Effector memory CD8-positive, alpha-beta T cell (primary cell): ENCODE results near the gene SARDH.

Experiments used
- ATAC-seq: fragments of 150-1000 bp; cut with Tn5 transposase; replicated peaks from 2 replicates; pipeline ENCODE4 v1.10.0; 2021; ENCODE audit warnings: mild to moderate bottlenecking, moderate library complexity
- DNase-seq, 3 experiments: peaks; one replicate each; pipeline ENCODE4 v3.0.0; 2021
- H3K27ac Mint-ChIP-seq, 2 donors: one replicate each; pipeline ENCODE4 v1.8.0; 2022; ENCODE audit warnings: mild to moderate bottlenecking in 2 of 2, mixed read lengths in 2 of 2, moderate library complexity in 2 of 2
- H3K27me3 Mint-ChIP-seq, 2 donors: one replicate each; pipeline ENCODE4 v1.8.0; 2022; ENCODE audit warnings: mixed read lengths in 2 of 2
- H3K36me3 Mint-ChIP-seq: one replicate; pipeline ENCODE4 v1.8.0; 2022; ENCODE audit warnings: mild to moderate bottlenecking, moderate library complexity, mixed read lengths; ENCODE audit not compliant: insufficient read depth
- H3K4me1 Mint-ChIP-seq, 2 donors: one replicate each; pipeline ENCODE4 v1.8.0; 2022; ENCODE audit warnings: low read depth in 2 of 2, mixed read lengths in 2 of 2
- H3K4me3 Mint-ChIP-seq, 2 donors: one replicate each; pipeline ENCODE4 v1.8.0; 2022; ENCODE audit warnings: mild to moderate bottlenecking in 2 of 2, mixed read lengths in 2 of 2, moderate library complexity in 2 of 2
- H3K9me3 Mint-ChIP-seq, 2 donors: one replicate each; pipeline ENCODE4 v1.8.0; 2022; ENCODE audit warnings: mixed read lengths in 2 of 2

SARDH gene

GRCh38 chr9:133740911-133741310 lies 2.8 kb upstream of the SARDH start:
- Mint-ChIP-seq H3K4me1 (peaks cover 3 to 8% of the 10 kb centered on the region in 2 donors), H3K9me3 (no peaks in the 10 kb centered on the region), H3K36me3 (peaks cover 2% of the 10 kb centered on the region), H3K27me3 (peaks cover 6% of the 10 kb centered on the region in 2 donors), H3K27ac (no peak overlapping the region), H3K4me3 (no peak overlapping the region)
- DNase-seq (no peak), ATAC-seq (no peak)

- Mint-ChIP-seq H3K27ac (no peak overlapping the region), H3K36me3 (peaks cover 2% of the 10 kb centered on the region), H3K4me1 (peaks cover 3 to 8% of the 10 kb centered on the region in 2 donors), H3K9me3 (no peaks in the 10 kb centered on the region), H3K4me3 (no peak overlapping the region), H3K27me3 (no peaks in the 10 kb centered on the region)
- ATAC-seq (no peak), DNase-seq (no peak)
Observed at GRCh38 chr9:133739408-133740280, 1.5 kb upstream of the SARDH start.

- Mint-ChIP-seq H3K9me3 (no peaks in the 10 kb centered on the region), H3K4me1 (peaks cover 3 to 8% of the 10 kb centered on the region in 2 donors), H3K27ac (peak overlapping the region; percentile 13 to 82), H3K27me3 (no peaks in the 10 kb centered on the region), H3K36me3 (peaks cover 2% of the 10 kb centered on the region), H3K4me3 (peak overlapping the region; percentile 53 to 70)
- ATAC-seq, result no peak
- no peak for DNase-seq
Observed at GRCh38 chr9:133738640-133739225, 581 bp upstream of the SARDH start.

- peak overlapping the region; percentile 41 to 82 for H3K27ac Mint-ChIP-seq
- DNase-seq (no peak), ATAC-seq (no peak)
- no peaks in the 10 kb centered on the region for H3K27me3 Mint-ChIP-seq
- peaks cover 3 to 7% of the 10 kb centered on the region in 2 donors for H3K4me1 Mint-ChIP-seq
- H3K4me3 Mint-ChIP-seq, result peak overlapping the region; percentile 53 to 70
- H3K36me3 Mint-ChIP-seq, result peaks cover 2% of the 10 kb centered on the region
- H3K9me3 Mint-ChIP-seq, result no peaks in the 10 kb centered on the region
Observed at GRCh38 chr9:133737071-133737773, 930 bp downstream of the SARDH start.

GRCh38 chr9:133735931-133736330 lies 2.2 kb downstream of the SARDH start:
- no peak overlapping the region for H3K27ac Mint-ChIP-seq
- H3K27me3 Mint-ChIP-seq, result no peaks in the 10 kb centered on the region
- H3K9me3 Mint-ChIP-seq, result no peaks in the 10 kb centered on the region
- ATAC-seq, result no peak
- H3K4me3 Mint-ChIP-seq, result no peak overlapping the region
- DNase-seq, result no peak
- peaks cover 3 to 7% of the 10 kb centered on the region in 2 donors for H3K4me1 Mint-ChIP-seq
- H3K36me3 Mint-ChIP-seq, result peaks cover under 1% of the 10 kb centered on the region

- H3K27me3 Mint-ChIP-seq, result no peaks in the 10 kb centered on the region
- DNase-seq, result no peak
- H3K36me3 Mint-ChIP-seq, result no peaks in the 10 kb centered on the region
- peaks cover 3 to 7% of the 10 kb centered on the region in 2 donors for H3K4me1 Mint-ChIP-seq
- no peak overlapping the region for H3K27ac Mint-ChIP-seq
- H3K4me3 Mint-ChIP-seq, result no peak overlapping the region
- ATAC-seq, result no peak
- H3K9me3 Mint-ChIP-seq, result no peaks in the 10 kb centered on the region
Observed at GRCh38 chr9:133735415-133735775, 2.8 kb downstream of the SARDH start.

- no peak for ATAC-seq
- no peak overlapping the region for H3K4me3 Mint-ChIP-seq
- H3K4me1 Mint-ChIP-seq, result peaks cover 3 to 7% of the 10 kb centered on the region in 2 donors
- no peaks in the 10 kb centered on the region for H3K27me3 Mint-ChIP-seq
- no peaks in the 10 kb centered on the region for H3K36me3 Mint-ChIP-seq
- H3K27ac Mint-ChIP-seq, result no peak overlapping the region
- no peak for DNase-seq
- H3K9me3 Mint-ChIP-seq, result no peaks in the 10 kb centered on the region
Observed at GRCh38 chr9:133734590-133735414, 3.4 kb downstream of the SARDH start.

GRCh38 chr9:133733796-133734533 lies 4.2 kb downstream of the SARDH start:
- DNase-seq (no peak), ATAC-seq (no peak)
- Mint-ChIP-seq H3K27ac (no peak overlapping the region), H3K4me1 (peaks cover 3 to 6% of the 10 kb centered on the region in 2 donors), H3K36me3 (peaks cover 2% of the 10 kb centered on the region), H3K4me3 (no peak overlapping the region), H3K9me3 (no peaks in the 10 kb centered on the region), H3K27me3 (no peaks in the 10 kb centered on the region)

- ATAC-seq (no peak), DNase-seq (no peak)
- Mint-ChIP-seq H3K4me1 (peaks cover under 1 to 3% of the 10 kb centered on the region in 2 donors), H3K4me3 (no peak overlapping the region), H3K36me3 (peaks cover 3% of the 10 kb centered on the region), H3K27ac (no peak overlapping the region), H3K9me3 (no peaks in the 10 kb centered on the region), H3K27me3 (no peaks in the 10 kb centered on the region)
Observed at GRCh38 chr9:133733421-133733795, 4.7 kb downstream of the SARDH start.

- no peaks in the 10 kb centered on the region for H3K9me3 Mint-ChIP-seq
- DNase-seq (no peak), ATAC-seq (peak; percentile 33)
- H3K4me1 Mint-ChIP-seq, result peaks cover 0 to 3% of the 10 kb centered on the region in 2 donors
- peaks cover 3% of the 10 kb centered on the region for H3K36me3 Mint-ChIP-seq
- H3K27me3 Mint-ChIP-seq, result no peaks in the 10 kb centered on the region
- no peak overlapping the region for H3K27ac Mint-ChIP-seq
- H3K4me3 Mint-ChIP-seq, result no peak overlapping the region
Observed at GRCh38 chr9:133732639-133733408, 5.3 kb downstream of the SARDH start.

- ATAC-seq, result no peak
- no peaks in the 10 kb centered on the region for H3K9me3 Mint-ChIP-seq
- no peak overlapping the region for H3K27ac Mint-ChIP-seq
- no peaks in the 10 kb centered on the region for H3K4me1 Mint-ChIP-seq
- H3K27me3 Mint-ChIP-seq, result peaks cover 0 to under 1% of the 10 kb centered on the region in 2 donors
- H3K4me3 Mint-ChIP-seq, result no peak overlapping the region
- no peak for DNase-seq
- peaks cover 3% of the 10 kb centered on the region for H3K36me3 Mint-ChIP-seq
Observed at GRCh38 chr9:133731876-133732638, 6.1 kb downstream of the SARDH start.
